IPS-15b (cell line): ENCODE measurements around the gene S100A3.
"Not testable (repeated sequence)": the region's sequence is repeated elsewhere in the genome, so short reads cannot be mapped to it uniquely, and the experiment has no call there.

Source experiments
- H3K27me3 ChIP-seq: one replicate; pipeline ENCODE4 v1.6.1; 2013; ENCODE audit warnings: low read length; ENCODE audit not compliant: control insufficient read depth, insufficient read depth
- H3K36me3 ChIP-seq: one replicate; pipeline ENCODE4 v1.6.1; 2013; ENCODE audit warnings: low read length; ENCODE audit not compliant: control insufficient read depth, insufficient read depth
- H3K4me1 ChIP-seq: one replicate; pipeline ENCODE4 v1.6.1; 2013; ENCODE audit warnings: mild to moderate bottlenecking, low read length; ENCODE audit not compliant: control insufficient read depth, insufficient read depth
- H3K4me3 ChIP-seq: one replicate; pipeline ENCODE4 v1.5.1; 2013; ENCODE audit warnings: low read depth, low read length
- H3K9ac ChIP-seq: one replicate; pipeline ENCODE4 v1.6.1; 2013; ENCODE audit warnings: low read depth, mild to moderate bottlenecking, low read length
- H3K9me3 ChIP-seq: one replicate; pipeline ENCODE4 v1.6.1; 2013; ENCODE audit warnings: mild to moderate bottlenecking, low read length; ENCODE audit not compliant: control insufficient read depth, insufficient read depth

S100A3 gene

GRCh38 chr1:153568367-153569099 is 19.5 kb upstream of the S100A3 start:
- H3K9ac ChIP-seq, result peak overlapping the region; percentile 47
- H3K36me3 ChIP-seq, result no peaks in the 10 kb centered on the region
- peaks cover 21% of the 10 kb centered on the region for H3K4me1 ChIP-seq
- H3K27me3 ChIP-seq, result no peaks in the 10 kb centered on the region
- peak overlapping the region; percentile 40 for H3K4me3 ChIP-seq
- H3K9me3 ChIP-seq, result no peaks in the 10 kb centered on the region

GRCh38 chr1:153567621-153568366 is 18.7 kb upstream of the S100A3 start:
- Histone ChIP-seq H3K4me1 (peaks cover 21% of the 10 kb centered on the region), H3K4me3 (peak overlapping the region; percentile 40), H3K36me3 (no peaks in the 10 kb centered on the region), H3K9me3 (no peaks in the 10 kb centered on the region), H3K9ac (no peak overlapping the region), H3K27me3 (no peaks in the 10 kb centered on the region)

GRCh38 chr1:153566414-153567371 is 17.6 kb upstream of the S100A3 start:
- no peaks in the 10 kb centered on the region for H3K36me3 ChIP-seq
- no peaks in the 10 kb centered on the region for H3K9me3 ChIP-seq
- no peaks in the 10 kb centered on the region for H3K27me3 ChIP-seq
- peak overlapping the region; percentile 4 for H3K4me3 ChIP-seq
- H3K9ac ChIP-seq, result no peak overlapping the region
- peaks cover 21% of the 10 kb centered on the region for H3K4me1 ChIP-seq

GRCh38 chr1:153565529-153566374 is 16.7 kb upstream of the S100A3 start, which contains the start of gene S100A2:
TSS of gene S100A2 (minus strand) at chr1:153565844. CDS start at chr1:153563877, 1,967 bp downstream.
- Histone ChIP-seq H3K36me3 (no peaks in the 10 kb centered on the region), H3K9me3 (no peaks in the 10 kb centered on the region), H3K4me3 (peak within 1 kb of the TSS; percentile 4), H3K4me1 (peaks cover 21% of the 10 kb centered on the region), H3K9ac (no peak within 1 kb of the TSS), H3K27me3 (no peaks in the 10 kb centered on the region)

- Histone ChIP-seq H3K4me3 (no peak overlapping the region), H3K27me3 (no peaks in the 10 kb centered on the region), H3K4me1 (peaks cover 21% of the 10 kb centered on the region), H3K9ac (no peak overlapping the region), H3K36me3 (no peaks in the 10 kb centered on the region), H3K9me3 (no peaks in the 10 kb centered on the region)
Observed at GRCh38 chr1:153563991-153564390, 14.9 kb upstream of the S100A3 start.

GRCh38 chr1:153563483-153563901 is 14.4 kb upstream of the S100A3 start:
- Histone ChIP-seq H3K27me3 (no peaks in the 10 kb centered on the region), H3K4me3 (no peak overlapping the region), H3K4me1 (peaks cover 20% of the 10 kb centered on the region), H3K36me3 (no peaks in the 10 kb centered on the region), H3K9ac (no peak overlapping the region), H3K9me3 (no peaks in the 10 kb centered on the region)

- not testable (repeated sequence) for H3K36me3 ChIP-seq, H3K27me3 ChIP-seq, H3K4me3 ChIP-seq, H3K4me1 ChIP-seq, H3K9ac ChIP-seq, H3K9me3 ChIP-seq
Observed at GRCh38 chr1:153562021-153562420, 13.0 kb upstream of the S100A3 start.

- Histone ChIP-seq H3K9me3 (no peaks in the 10 kb centered on the region), H3K27me3 (no peaks in the 10 kb centered on the region), H3K4me3 (no peak overlapping the region), H3K9ac (no peak overlapping the region), H3K4me1 (peaks cover 4% of the 10 kb centered on the region), H3K36me3 (no peaks in the 10 kb centered on the region)
Observed at GRCh38 chr1:153561466-153561985, 12.5 kb upstream of the S100A3 start.

GRCh38 chr1:153560771-153561465 is 11.9 kb upstream of the S100A3 start:
- H3K9ac ChIP-seq, result no peak overlapping the region
- H3K27me3 ChIP-seq, result no peaks in the 10 kb centered on the region
- H3K4me3 ChIP-seq, result no peak overlapping the region
- no peaks in the 10 kb centered on the region for H3K9me3 ChIP-seq
- peaks cover 2% of the 10 kb centered on the region for H3K4me1 ChIP-seq
- H3K36me3 ChIP-seq, result no peaks in the 10 kb centered on the region

- no peaks in the 10 kb centered on the region for H3K27me3 ChIP-seq
- H3K4me3 ChIP-seq, result no peak overlapping the region
- no peak overlapping the region for H3K9ac ChIP-seq
- no peaks in the 10 kb centered on the region for H3K9me3 ChIP-seq
- H3K36me3 ChIP-seq, result no peaks in the 10 kb centered on the region
- H3K4me1 ChIP-seq, result no peaks in the 10 kb centered on the region
Observed at GRCh38 chr1:153560241-153560640, 11.2 kb upstream of the S100A3 start.
